Measurements from ENCODE around the gene HTT. TPM values are rescaled to one million over a fixed set of nuclear protein-coding genes. Genes with fewer than 3 reads are reported as not detected.

HTT gene
- total RNA-seq, 1 experiment from 2014 or later, result 37.4 TPM

- RAD21 ChIA-PET (ENCODE audit: low non-redundant PET in 1 of 2, low total read pairs in 2 of 2, uncharacterized antibody in 2 of 2, unreplicated experiment in 2 of 2), result no interaction called here
Measured at GRCh38 chr4:3026540-3026939, 47.9 kb upstream of the HTT start.

More at GRCh38 chr4:3026540-3026939, 47.9 kb upstream of the HTT start:
- no peak overlapping the region for H2AFZ ChIP-seq (ENCODE audit: low read depth, low read length, poor library complexity, severe bottlenecking)
- H3K27ac ChIP-seq (ENCODE audit: low read depth, low read length), result no peak overlapping the region
- no peak overlapping the region for H3K9ac ChIP-seq (ENCODE audit: low read length)
- H3K9me3 ChIP-seq (ENCODE audit: control insufficient read depth in 1 of 2, insufficient read depth in 1 of 2, low read depth in 1 of 2, low read length in 2 of 2), result peaks cover 4 to 5% of the 10 kb centered on the region in 2 experiments; a peak in 1 of 4 replicates
- no peak overlapping the region for H3K4me2 ChIP-seq (ENCODE audit: low read length)
- no peak for ATAC-seq
- no peaks in the 10 kb centered on the region for H3K4me1 ChIP-seq (ENCODE audit: control insufficient read depth in 1 of 2, insufficient read depth in 2 of 2, low read length in 2 of 2)
- intact Hi-C loops (cut with micrococcal nuclease), result no loop called here
- H3K27me3 ChIP-seq (ENCODE audit: insufficient read depth, low read length), result no peaks in the 10 kb centered on the region
- no peak for TF ChIP-seq ZNF274 (IDR thresholded peaks at IDR 0.05; ENCODE audit: low read depth, low read length)
- no peak for TF ChIP-seq JUND (IDR thresholded peaks at IDR 0.05)
- no peak for TF ChIP-seq REST (IDR thresholded peaks at IDR 0.05; ENCODE audit: low read depth)
- TF ChIP-seq CEBPB (IDR thresholded peaks at IDR 0.05; ENCODE audit: low read depth), result no peak
- no peak for TF ChIP-seq POLR2AphosphoS5 (IDR thresholded peaks at IDR 0.05; ENCODE audit: low read depth, low read length)
- TF ChIP-seq CTCF (IDR thresholded peaks at IDR 0.05 in 2 of 3, conservative IDR thresholded peaks at IDR 0.05 in 1 of 3; ENCODE audit: borderline replicate concordance in 1 of 3, insufficient read depth in 1 of 3, low read depth in 2 of 3, low read length in 2 of 3), result no peak
- no peak for TF ChIP-seq FOSL1 (IDR thresholded peaks at IDR 0.05; ENCODE audit: low read depth)
- TF ChIP-seq ATF3 (IDR thresholded peaks at IDR 0.05), result no peak
- TF ChIP-seq EZH2 (IDR thresholded peaks at IDR 0.05), result no peak
- BruUV-seq (replicated peaks), result no TSS peak
- no peaks in the 10 kb centered on the region for H3K36me3 ChIP-seq (ENCODE audit: control insufficient read depth in 1 of 2, insufficient read depth in 2 of 2, low read length in 2 of 2)
- H4K20me1 ChIP-seq (ENCODE audit: insufficient read depth), result no peaks in the 10 kb centered on the region
- no peak for DNase-seq (ENCODE audit: low read depth, low spot score)
- no peak overlapping the region for H3K4me3 ChIP-seq (replicated peaks in 1 of 2; ENCODE audit: low read depth in 1 of 2, low read length in 2 of 2)
- CTCF ChIA-PET, result no interaction called here
- no peaks in the 10 kb centered on the region for H3K79me2 ChIP-seq (ENCODE audit: insufficient read depth, low read length)
- no peaks in the 10 kb centered on the region for H3K9me2 ChIP-seq (ENCODE audit: insufficient read depth)
- POLR2A ChIA-PET, result no interaction called here
